ENCODE data around the gene PLOD2. TPM values are rescaled to one million over a fixed set of nuclear protein-coding genes. Genes with fewer than 3 reads are reported as not detected.

The PLOD2 gene
- total RNA-seq, 2 donors from 2014 or later = 66.7 to 245 TPM

- no peaks in the 10 kb centered on the region for H3K36me3 ChIP-seq
- H3K9ac ChIP-seq (ENCODE audit: low read depth in 2 of 2, low read length in 2 of 2) = no peak overlapping the region
- intact Hi-C loops (cut with DNase I) = no loop called here
- no peaks in the 10 kb centered on the region for H3K9me3 ChIP-seq
- no peaks in the 10 kb centered on the region for H3K4me1 ChIP-seq
- no peak for DNase-seq
- no peak overlapping the region for H3K27ac ChIP-seq
- TF ChIP-seq CTCF (IDR thresholded peaks at IDR 0.05) = no peak
- no peak overlapping the region for H3K4me3 ChIP-seq
- H3K27me3 ChIP-seq = no peaks in the 10 kb centered on the region
Observed at GRCh38 chr3:146091397-146091796, 69.6 kb downstream of the PLOD2 start.

- H3K36me3 ChIP-seq = no peaks in the 10 kb centered on the region
- intact Hi-C loops (cut with DNase I) = no loop called here
- TF ChIP-seq CTCF (IDR thresholded peaks at IDR 0.05) = no peak
Observed at GRCh38 chr3:146090521-146090920, 70.5 kb downstream of the PLOD2 start.

GRCh38 chr3:146088840-146089239, 72.1 kb downstream of the PLOD2 start:
- H3K4me1 ChIP-seq = no peaks in the 10 kb centered on the region
- no peak for DNase-seq
- H3K9ac ChIP-seq (ENCODE audit: low read depth in 2 of 2, low read length in 2 of 2) = no peak overlapping the region
- intact Hi-C loops (cut with DNase I) = no loop called here
- no peak overlapping the region for H3K27ac ChIP-seq
- H3K27me3 ChIP-seq = no peaks in the 10 kb centered on the region
- no peak for TF ChIP-seq CTCF (IDR thresholded peaks at IDR 0.05)
- no peaks in the 10 kb centered on the region for H3K9me3 ChIP-seq
- H3K4me3 ChIP-seq = no peak overlapping the region
- H3K36me3 ChIP-seq = no peaks in the 10 kb centered on the region

More at GRCh38 chr3:146090521-146090920, 70.5 kb downstream of the PLOD2 start:
- Histone ChIP-seq H3K4me1 (no peaks in the 10 kb centered on the region), H3K27me3 (no peaks in the 10 kb centered on the region), H3K27ac (no peak overlapping the region), H3K9ac (ENCODE audit: low read depth in 2 of 2, low read length in 2 of 2) (no peak overlapping the region), H3K4me3 (no peak overlapping the region), H3K9me3 (no peaks in the 10 kb centered on the region)
- no peak for DNase-seq

- no peak overlapping the region for H3K9ac ChIP-seq (ENCODE audit: low read depth in 2 of 2, low read length in 2 of 2)
- DNase-seq = no peak
- no peaks in the 10 kb centered on the region for H3K9me3 ChIP-seq
- intact Hi-C loops (cut with DNase I) = no loop called here
- H3K36me3 ChIP-seq = no peaks in the 10 kb centered on the region
- no peak overlapping the region for H3K27ac ChIP-seq
- no peak overlapping the region for H3K4me3 ChIP-seq
- no peak for TF ChIP-seq CTCF (IDR thresholded peaks at IDR 0.05)
- no peaks in the 10 kb centered on the region for H3K27me3 ChIP-seq
- H3K4me1 ChIP-seq = no peaks in the 10 kb centered on the region
Observed at GRCh38 chr3:146087116-146087515, 73.9 kb downstream of the PLOD2 start.

GRCh38 chr3:146086211-146086610, 74.8 kb downstream of the PLOD2 start:
- intact Hi-C loops (cut with DNase I) = no loop called here
- Histone ChIP-seq H3K27me3 (no peaks in the 10 kb centered on the region), H3K4me1 (no peaks in the 10 kb centered on the region)

More at GRCh38 chr3:146086211-146086610, 74.8 kb downstream of the PLOD2 start:
- Histone ChIP-seq H3K27ac (no peak overlapping the region), H3K36me3 (no peaks in the 10 kb centered on the region), H3K4me3 (no peak overlapping the region), H3K9me3 (no peaks in the 10 kb centered on the region), H3K9ac (ENCODE audit: low read depth in 2 of 2, low read length in 2 of 2) (no peak overlapping the region)
- DNase-seq = no peak
- no peak for TF ChIP-seq CTCF (IDR thresholded peaks at IDR 0.05)

All from colonic mucosa (tissue), 4 donors.